Kidney tubule cell (primary cell): ENCODE measurements around the gene GULP1.
"Not testable (repeated sequence)": the region's sequence is repeated elsewhere in the genome, so short reads cannot be mapped to it uniquely, and the experiment has no call there.

ENCODE experiments used
- DNase-seq: peaks from one replicate; pipeline ENCODE4 v3.0.0-alpha.2; 2018; ENCODE audit warnings: low spot score

GULP1 gene

DNA sequence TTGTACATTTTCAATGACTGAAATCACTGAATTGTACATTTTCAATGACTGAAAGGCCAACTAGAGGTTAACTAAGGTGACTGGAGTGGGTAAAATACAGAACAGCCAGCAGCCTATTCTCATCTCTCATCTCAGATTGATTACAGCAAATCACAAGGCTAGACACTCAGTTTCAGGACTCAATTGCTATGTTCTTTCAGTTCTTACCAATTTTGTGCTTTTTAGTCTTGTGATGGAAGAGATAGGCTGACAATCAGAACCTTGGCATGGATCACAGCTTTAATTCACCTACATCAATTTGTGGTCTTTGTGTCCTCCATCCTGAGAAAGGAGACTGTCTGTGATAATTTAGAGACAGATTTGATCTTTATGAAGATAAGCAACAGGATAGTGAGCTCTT is 124.7 kb downstream of the GULP1 start:
- peak; percentile 11 for DNase-seq

DNA sequence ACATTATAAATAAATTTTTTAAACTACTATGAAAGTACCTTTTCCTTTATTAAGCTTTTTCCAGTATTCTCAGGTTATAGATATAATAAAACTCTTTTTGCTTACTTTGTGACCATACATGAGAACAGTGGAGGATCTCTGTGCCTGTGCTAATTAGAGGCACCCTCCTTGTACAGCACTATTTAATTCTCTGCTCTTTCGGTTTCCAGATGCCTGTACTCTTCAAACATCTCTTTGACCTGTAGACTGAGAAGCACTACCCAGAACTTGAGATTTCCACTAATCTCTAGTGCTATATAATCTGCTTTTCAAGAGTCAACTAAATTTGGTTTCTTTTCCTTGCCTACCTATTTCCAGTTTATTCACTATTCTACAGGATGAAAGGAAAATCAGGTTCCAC is 131.1 kb downstream of the GULP1 start:
- DNase-seq: no peak

DNA sequence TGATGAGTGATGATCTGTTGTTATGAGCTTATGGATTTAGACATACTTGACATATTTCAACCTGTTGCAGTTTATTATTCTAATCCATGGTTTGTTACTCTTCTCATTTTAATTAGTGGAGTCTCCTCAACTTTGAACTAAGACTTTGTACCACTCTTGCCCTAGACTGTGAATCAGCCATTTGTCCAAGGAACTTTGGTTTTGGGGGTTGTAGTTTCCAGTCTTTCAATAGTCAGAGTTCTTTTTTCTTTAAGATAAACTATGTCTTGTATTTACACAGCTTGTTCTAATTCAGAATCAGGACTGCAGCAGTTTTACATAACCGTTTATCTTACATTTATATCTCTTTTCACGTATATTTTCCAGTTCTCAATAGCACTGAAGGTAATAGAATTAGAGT is 133.6 kb downstream of the GULP1 start:
- DNase-seq: no peak

- DNase-seq: no peak
Measured at GRCh38 chr2:188426121-188426520, 134.4 kb downstream of the GULP1 start.

DNA sequence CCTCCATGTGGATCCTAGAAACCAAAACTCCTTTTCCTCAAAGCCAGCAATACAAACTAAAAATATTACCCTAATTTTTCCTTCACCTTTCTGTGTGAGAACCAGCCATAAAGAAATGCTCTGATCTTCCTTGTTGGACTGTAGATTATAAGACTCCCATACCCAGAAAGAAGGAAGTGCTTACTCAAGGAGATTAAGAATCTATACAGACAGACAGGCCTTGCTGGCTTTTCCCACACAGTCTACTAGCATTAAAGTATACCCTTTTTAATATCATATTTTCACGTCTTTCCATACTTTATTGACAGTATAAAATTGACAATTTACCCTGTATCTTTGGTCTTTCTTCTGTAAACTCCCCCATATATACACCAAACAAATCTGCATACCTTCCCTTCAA is 139.0 kb downstream of the GULP1 start:
- no peak for DNase-seq

DNA sequence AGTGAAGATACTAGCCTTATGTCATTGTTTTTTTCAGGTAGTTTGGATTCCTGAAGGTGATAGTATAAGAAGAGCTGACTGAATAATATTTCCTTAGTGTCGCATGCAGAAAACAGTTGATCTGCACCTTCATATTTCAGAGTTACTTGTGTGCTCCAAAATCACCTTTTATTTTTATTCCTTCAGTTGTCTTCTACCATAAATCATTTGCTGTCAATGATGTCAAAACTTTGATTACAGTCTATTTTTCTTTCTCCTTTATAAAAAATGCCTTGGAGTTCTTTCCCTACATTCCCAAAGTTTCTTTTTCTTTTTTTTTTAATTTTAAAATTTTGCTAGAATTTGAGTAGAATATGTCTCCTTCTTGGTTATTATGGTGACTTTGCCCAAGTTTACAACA is 142.3 kb downstream of the GULP1 start:
- no peak for DNase-seq

- peak; percentile 4 for DNase-seq
Measured at GRCh38 chr2:188435115-188435514, 143.4 kb downstream of the GULP1 start.

DNA sequence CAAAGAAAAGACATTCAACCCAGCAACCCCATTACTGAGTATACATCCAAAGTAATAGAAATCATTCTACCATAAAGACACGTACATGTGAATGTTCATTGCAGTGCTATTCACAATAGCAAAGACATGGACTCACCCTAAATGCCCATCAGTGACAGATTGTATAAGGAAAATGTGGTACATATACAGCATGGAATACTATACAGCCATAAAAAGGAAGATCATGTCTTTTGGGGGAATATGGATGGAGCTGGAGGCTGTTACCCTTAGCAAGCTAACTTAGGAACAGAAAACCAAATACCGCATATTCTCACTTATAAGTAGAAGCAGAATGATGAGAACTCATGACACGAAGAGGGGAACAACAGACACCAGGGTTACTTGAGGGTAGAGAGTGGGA is 145.9 kb downstream of the GULP1 start:
- DNase-seq: no peak

DNA sequence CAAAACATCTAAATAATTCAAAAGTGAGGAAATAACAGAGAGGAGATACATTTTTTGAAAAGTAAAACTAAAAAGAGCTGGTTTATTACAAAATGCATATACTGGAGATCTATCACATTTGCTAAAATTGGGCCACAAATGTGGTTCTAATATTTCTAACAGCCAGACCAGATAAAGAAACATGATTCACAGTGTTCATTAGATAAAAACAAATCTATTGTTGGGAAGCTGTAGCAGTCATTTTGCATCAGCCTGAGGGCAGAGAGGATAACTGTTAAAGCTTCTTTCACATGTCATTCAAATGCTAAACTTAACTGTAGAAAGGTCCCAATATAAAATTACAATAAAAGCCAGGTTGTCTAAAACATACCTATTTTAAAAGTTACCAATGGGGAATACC is 148.3 kb downstream of the GULP1 start:
- no peak for DNase-seq

- no peak for DNase-seq
Measured at GRCh38 chr2:188440849-188441248, 149.2 kb downstream of the GULP1 start.

- DNase-seq: no peak
Measured at GRCh38 chr2:188441288-188441947, 149.7 kb downstream of the GULP1 start.

DNA sequence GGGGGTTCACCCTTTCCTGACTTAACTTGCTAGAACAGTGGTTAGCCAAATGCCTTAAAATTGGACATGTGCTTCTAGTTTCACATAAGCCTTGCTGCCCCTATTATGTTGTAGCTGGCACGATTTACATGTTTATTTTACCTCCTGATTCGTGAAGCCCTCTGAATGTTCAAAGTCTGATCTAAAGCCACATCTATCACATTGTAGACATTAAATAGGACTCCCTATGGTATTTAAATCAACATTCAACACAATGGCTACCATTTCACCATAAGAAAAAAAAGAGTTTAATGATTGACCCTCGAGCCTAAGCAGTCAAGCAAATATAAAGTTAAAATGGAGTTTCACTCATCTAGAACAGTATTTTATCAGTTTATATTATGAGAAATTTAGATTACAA is 151.5 kb downstream of the GULP1 start:
- DNase-seq: no peak

DNA sequence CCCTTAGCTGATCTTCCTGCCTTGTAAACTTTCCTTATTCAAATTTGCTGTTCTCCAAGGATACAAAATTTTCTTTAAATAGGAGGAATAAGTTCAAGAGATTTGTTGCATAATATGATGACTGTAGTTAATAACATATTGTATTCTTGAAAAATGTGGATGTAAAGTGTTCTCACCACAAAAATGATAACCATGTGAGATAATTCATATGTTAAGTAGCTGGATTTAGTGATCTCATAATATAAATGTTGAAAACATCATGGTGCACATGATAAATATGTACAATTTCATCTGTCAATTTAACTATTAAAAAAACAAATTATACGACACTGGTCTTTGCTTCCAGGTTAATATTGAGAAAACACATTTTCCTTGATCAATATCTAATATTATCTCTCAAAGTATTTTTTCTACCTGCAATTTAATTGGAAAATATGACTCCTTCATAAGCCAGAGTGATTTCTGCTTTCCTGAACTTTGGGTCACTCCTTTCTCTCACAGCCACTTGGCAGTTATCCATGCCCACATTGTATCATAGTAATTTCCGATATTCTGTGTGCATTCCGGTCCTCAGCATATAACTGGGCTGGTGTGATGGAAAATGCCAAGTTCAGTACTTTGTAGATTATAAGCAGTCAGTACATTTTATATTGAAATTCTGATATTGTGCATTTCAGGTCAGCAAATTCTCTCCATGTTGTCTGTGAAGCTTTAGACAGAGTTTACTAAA is 152.6 kb downstream of the GULP1 start:
- no peak for DNase-seq

- no peak for DNase-seq
Measured at GRCh38 chr2:188449561-188449960, 157.9 kb downstream of the GULP1 start.

- DNase-seq: no peak
Measured at GRCh38 chr2:188449971-188450370, 158.3 kb downstream of the GULP1 start.

DNA sequence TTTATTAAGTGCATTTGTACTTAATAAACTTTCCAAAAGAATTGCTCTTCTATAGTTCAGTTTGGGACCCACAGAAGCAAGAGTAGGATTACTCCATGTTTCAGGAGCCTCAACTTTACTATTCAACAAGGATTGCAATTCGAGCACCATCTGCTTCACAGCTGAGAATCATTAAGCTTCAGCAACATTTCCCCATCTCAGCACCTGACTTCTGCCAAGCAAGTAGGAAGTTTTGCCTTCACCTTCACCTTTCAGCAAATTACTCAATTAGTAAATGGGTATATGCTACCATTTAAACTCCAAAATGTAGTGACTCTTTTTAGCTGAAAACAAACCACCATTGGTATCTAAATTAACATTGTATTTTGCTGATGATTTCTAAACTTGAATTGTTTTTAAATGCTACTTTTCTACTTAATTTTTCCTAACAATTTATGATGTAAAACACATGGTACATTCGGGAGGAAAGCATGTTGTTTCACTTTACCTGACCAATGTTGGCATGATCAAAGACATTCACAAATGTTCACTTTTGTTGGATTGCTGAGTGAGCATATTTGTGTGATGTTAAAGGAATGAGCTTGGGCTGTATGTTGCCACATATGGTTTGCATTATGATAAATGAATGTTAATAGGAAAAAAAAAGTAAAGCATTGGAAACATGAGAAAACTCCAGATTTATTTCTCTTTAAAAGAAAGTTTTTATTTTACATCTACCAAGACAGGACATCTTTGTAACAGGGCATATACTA is 159.2 kb downstream of the GULP1 start:
- DNase-seq: no peak

DNA sequence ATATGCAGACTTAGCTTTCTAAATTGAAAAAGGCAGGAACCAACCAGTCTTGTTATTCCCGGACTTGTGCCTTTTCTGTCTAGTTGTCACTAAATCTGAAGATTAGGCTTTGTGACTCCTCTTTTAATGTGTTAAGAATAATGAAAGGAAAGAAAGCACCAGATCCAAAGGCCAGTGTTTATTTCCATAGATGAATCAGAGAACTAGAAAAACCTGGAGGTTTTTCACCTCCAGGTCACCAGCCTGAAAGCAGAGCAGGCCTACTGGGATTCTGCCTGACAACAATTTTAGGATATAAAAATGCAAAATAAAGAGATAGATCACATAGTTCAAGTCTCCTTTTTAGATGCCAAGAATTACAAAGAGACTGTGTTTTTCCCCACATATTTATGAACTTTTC is 160.4 kb downstream of the GULP1 start:
- DNase-seq: no peak

GRCh38 chr2:188456114-188456909 is 164.6 kb downstream of the GULP1 start:
- no peak for DNase-seq

DNA sequence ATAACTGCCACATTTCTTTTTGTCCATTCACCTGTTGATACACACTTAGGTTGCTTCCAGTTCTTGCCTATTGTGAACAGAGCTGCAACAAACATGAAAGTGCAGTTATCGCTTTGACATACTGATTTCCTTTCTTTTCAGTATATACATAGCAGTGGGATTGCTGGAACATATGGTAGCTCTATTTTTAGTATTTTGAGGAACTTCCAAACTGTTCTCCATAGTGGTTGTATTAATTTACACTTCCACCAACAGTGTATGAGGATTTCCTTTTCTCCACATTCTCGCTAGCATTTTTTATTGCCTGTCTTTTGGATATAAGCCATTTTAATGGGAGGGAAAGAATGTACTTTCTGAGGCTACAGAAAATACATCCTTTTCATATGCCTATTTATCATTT is 167.4 kb downstream of the GULP1 start:
- DNase-seq: no peak

- DNase-seq: not testable (repeated sequence)
Measured at GRCh38 chr2:188466078-188466477, 174.4 kb downstream of the GULP1 start.

- peak; percentile 13 for DNase-seq
Measured at GRCh38 chr2:188466761-188467160, 175.1 kb downstream of the GULP1 start.

GRCh38 chr2:188471166-188471565 is 179.5 kb downstream of the GULP1 start:
- no peak for DNase-seq
